GM12875 (cell line): ENCODE data around the gene RALY.

ENCODE experiments used
- H3K4me3 ChIP-seq: one replicate; pipeline ENCODE4 v1.5.1; 2011; ENCODE audit warnings: low read depth, low read length, control low read depth
- TF ChIP-seq, protein P1 (sequence below): IDR thresholded peaks from 2 replicates; pipeline ENCODE4 v1.5.1; 2011; ENCODE audit warnings: low read depth, mild to moderate bottlenecking, control low read depth, inconsistent platforms, low read length, moderate library complexity, borderline replicate concordance; ENCODE audit not compliant: insufficient read depth

The RALY gene

DNA sequence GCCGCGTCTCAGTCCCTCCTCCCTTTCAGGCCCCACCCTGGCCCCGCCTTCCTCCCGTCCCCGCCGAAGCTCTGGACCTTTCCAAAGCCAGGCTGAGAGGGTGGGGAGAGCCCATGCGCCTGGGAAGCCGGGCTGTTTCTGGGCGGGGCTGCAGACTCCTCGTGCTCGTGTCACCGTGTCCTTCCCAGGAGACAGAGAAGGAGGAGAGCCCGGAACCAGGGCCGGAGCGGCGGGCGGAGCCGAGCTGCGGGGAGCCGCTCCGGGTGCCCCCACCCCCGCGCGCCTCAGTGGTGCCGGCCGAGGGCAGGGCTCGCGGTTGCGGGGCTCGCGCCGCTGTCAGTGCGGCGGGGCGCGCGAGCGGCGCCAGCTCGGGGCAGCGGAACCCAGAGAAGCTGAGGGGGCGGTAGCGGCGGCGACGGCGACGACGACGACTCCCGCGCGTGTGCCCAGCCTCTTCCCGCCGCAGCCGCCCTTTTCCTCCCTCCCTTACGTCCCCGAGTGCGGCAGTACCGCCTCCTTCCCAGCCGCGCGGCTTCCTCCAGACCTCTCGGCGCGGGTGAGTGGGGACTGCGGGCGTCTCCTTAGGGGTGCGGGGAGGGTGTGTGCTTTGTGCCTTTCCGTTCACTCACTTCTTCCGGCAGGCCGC, at the start of gene RALY:
RALY (plus strand) TSS at position 336 of the 646 bp plus-strand sequence. CDS start 78,164 bp downstream, outside the sequence.
- TF ChIP-seq, protein P1, sequence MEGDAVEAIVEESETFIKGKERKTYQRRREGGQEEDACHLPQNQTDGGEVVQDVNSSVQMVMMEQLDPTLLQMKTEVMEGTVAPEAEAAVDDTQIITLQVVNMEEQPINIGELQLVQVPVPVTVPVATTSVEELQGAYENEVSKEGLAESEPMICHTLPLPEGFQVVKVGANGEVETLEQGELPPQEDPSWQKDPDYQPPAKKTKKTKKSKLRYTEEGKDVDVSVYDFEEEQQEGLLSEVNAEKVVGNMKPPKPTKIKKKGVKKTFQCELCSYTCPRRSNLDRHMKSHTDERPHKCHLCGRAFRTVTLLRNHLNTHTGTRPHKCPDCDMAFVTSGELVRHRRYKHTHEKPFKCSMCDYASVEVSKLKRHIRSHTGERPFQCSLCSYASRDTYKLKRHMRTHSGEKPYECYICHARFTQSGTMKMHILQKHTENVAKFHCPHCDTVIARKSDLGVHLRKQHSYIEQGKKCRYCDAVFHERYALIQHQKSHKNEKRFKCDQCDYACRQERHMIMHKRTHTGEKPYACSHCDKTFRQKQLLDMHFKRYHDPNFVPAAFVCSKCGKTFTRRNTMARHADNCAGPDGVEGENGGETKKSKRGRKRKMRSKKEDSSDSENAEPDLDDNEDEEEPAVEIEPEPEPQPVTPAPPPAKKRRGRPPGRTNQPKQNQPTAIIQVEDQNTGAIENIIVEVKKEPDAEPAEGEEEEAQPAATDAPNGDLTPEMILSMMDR: no peak
- H3K4me3 ChIP-seq: peak within 1 kb of the TSS; percentile 70

DNA sequence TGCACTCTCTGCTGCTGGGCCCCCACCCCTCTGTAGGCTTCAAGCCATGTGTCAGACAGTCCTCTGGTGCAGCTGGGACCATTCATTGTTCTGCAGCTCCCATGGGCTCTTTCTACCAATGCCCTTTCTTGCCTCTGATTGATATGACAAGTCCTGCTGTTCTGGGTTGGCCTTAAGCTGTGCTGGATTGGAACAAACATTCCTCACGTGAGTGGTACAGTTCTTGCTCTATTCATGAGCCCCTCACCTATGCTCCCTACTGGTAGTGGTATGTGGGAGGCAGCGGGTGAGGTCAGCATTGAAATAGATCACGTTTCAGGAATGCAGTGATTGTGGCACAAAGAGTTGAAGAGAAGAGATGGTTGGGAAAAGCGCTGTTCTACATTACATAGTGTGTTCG, 48.8 kb upstream of the RALY start:
- TF ChIP-seq, protein P1: no peak
- no peak overlapping the region for H3K4me3 ChIP-seq

DNA sequence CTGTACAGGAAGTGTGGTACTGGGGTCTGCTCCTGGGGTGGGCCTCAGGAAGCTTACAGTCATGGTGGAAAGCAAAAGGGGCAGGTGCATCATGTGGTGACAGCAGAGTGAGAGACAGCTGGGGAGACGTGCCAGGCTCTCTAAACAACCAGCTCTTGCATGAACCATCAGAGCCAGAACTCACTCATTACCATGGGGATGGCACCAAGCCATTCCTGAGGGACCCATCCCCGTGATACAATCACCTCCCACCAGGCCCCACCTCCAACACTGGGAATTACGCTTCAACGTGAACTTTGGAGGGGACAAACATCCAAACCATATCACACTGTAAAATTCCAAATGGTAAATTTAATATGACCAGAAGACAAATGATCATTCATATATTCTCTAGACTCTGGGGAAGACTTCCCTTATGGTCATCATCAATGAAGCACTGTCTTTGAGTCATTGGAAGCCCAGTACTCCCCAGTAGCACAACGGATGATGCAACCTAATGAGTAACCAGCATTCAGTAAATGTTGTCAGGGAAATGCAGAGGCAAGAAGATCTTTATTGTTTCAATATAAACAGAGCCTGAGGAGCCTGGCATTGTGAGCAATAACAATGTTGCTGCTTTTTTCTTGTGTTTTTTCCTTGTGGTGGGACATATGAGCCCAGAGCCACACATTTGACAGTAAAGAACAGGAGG, 48.2 kb upstream of the RALY start:
- H3K4me3 ChIP-seq: no peak overlapping the region
- TF ChIP-seq, protein P1: no peak

DNA sequence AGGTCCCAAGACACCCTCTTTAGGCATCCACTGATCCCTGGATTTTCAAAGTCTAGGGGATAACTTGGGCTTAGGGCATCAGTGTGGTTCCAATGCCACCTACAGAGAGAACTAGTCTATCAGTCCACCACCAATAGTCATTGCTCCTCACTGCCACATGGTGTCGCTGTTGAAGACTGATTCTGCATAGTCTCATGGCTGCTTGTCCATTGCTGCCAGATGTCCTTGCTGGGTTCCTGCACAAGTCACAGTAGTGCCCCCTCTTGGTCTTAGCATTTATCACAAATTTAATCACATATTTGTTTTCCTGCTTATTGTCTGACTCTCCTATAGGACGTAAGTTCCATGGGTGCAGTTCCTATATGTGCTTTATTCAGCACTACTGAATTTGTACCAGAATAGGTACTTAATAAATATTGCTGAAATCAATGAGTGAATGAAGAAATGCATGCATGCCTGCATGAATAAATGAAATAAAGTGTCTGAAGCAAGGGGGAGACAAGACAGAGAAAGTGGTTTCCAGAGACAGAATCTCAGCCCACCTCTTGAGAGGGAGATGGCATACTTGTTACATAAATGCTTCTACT, 45.9 kb upstream of the RALY start:
- TF ChIP-seq, protein P1: peak; percentile 65; the same call in 1 of the 2 replicates

DNA sequence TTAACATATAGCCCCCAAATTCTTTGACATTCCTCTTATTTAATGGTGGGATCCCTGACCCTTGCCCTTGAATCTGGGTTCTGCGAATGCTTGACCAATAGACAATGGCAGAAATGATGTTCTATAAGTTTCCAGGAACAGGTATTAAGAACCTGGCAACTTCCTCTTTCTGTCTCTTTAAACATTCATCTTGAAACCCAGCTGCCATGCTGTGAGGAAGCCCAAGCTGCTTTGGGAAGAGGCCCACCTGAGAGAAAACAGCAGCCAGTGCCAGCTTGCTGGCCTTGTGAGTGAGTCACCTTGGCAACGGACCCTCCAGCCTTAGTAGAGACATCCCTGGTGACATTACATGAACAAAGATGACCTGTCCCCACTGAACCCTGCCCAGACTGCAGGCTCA, 45.2 kb upstream of the RALY start:
- TF ChIP-seq, protein P1: no peak
- no peak overlapping the region for H3K4me3 ChIP-seq

More for the DNA sequence above, 45.9 kb upstream of the RALY start:
- no peak overlapping the region for H3K4me3 ChIP-seq

DNA sequence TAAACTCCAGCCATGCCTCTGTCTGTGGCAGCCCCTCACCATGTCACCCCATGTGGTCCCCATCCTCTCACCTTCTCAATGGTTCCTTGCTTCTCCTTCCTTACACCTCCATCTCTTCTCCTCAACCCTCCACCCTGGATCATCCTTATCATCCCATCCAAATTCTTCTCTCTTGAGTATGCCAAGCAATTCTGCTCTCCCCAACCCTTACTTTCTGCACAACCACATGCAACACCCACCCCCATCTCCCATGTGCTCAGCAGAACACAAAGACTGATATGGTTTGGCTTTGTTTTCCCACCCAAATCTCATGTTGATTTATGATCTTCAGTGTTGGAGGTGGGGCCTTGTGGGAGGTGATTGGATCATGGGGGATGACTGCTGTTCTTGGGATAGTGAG, 42.5 kb upstream of the RALY start:
- TF ChIP-seq, protein P1: no peak
- H3K4me3 ChIP-seq: no peak overlapping the region
